NB4 (cell line): ENCODE measurements around the gene RLN2.

Source experiments
- DNase-seq: peaks from one replicate; pipeline ENCODE4 v3.0.0; 2010; ENCODE audit warnings: low read depth
- H3K4me3 ChIP-seq: one replicate; pipeline ENCODE4 v1.5.1; 2011; ENCODE audit warnings: mild to moderate bottlenecking, low read depth, low read length, moderate library complexity
- CTCF ChIP-seq: IDR thresholded peaks from one replicate; pipeline ENCODE4 v1.5.1; 2012; ENCODE audit warnings: low read depth, low read length
- MAX ChIP-seq: IDR thresholded peaks from 2 replicates; pipeline ENCODE4 v1.6.1; 2011; ENCODE audit warnings: low read depth, low read length
- MYC ChIP-seq: IDR thresholded peaks from 2 replicates; pipeline ENCODE4 v1.6.1; 2011; ENCODE audit warnings: low read depth, low read length
- POLR2A ChIP-seq: IDR thresholded peaks from 2 replicates; pipeline ENCODE4 v1.6.1; 2011; ENCODE audit warnings: mild to moderate bottlenecking; ENCODE audit not compliant: insufficient read length; ENCODE audit errors: extremely low read depth

Gene RLN2

GRCh38 chr9:5274770-5275169, 29.7 kb downstream of the RLN2 start:
- no peak for TF ChIP-seq POLR2A
- no peak for TF ChIP-seq MAX
- TF ChIP-seq MYC: no peak
- TF ChIP-seq CTCF: no peak
- DNase-seq: no peak
- no peak overlapping the region for H3K4me3 ChIP-seq

GRCh38 chr9:5269249-5269715, 35.2 kb downstream of the RLN2 start:
- TF ChIP-seq CTCF (no peak), MYC (no peak), MAX (no peak), POLR2A (no peak)
- DNase-seq: no peak
- H3K4me3 ChIP-seq: no peak overlapping the region

- no peak for DNase-seq
- no peak overlapping the region for H3K4me3 ChIP-seq
- TF ChIP-seq MAX (no peak), CTCF (peak; percentile 26)
These were observed 38.6 kb downstream of the RLN2 start for GRCh38 chr9:5265939-5266338.

- no peak overlapping the region for H3K4me3 ChIP-seq
- DNase-seq: no peak
- TF ChIP-seq CTCF (no peak), POLR2A (no peak), MYC (no peak), MAX (no peak)
These were observed 40.3 kb downstream of the RLN2 start for GRCh38 chr9:5264219-5264595.

GRCh38 chr9:5263351-5264218, 40.9 kb downstream of the RLN2 start:
- TF ChIP-seq CTCF: peak; percentile 4
- no peak for TF ChIP-seq MAX
- no peak for TF ChIP-seq POLR2A
- TF ChIP-seq MYC: no peak
- H3K4me3 ChIP-seq: no peak overlapping the region
- peak; percentile 45 for DNase-seq
